Measurements from ENCODE around the gene VCPKMT.

VCPKMT gene

DNA sequence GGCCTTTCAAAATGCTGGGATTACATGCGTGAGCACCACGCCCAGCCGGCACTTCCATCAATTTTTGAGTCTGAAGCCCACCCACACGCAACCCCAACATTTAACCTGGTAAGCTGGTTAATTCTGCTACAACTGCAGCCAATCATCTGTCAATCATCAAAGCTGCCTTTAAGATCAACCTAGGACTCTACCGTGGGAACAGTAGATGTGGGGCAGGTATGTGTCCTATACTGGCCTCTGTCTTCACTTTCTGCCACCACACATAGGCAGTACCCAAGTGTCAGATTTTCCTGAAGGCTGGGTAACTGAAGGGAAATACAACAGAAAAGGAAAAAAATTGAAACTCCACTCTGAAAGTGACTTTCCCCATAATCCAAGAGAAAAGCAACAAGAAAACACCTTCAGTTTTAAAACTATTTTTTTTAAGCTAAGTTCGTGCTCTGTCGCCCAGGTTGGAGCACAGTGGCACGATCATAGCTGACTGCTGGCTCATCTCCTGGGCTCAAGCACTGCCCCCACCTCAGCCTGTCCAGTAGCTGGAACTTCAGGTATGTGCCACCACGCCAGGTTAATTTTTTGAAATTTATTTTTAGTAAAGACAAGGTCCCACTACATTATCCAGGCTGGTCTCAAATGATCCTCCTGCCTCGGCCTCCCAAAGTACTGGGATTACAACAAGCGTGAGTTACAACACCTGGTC lies 22.2 kb downstream of the VCPKMT start:
- TF ChIP-seq EP300 (IDR thresholded peaks at IDR 0.05; ENCODE audit: borderline replicate concordance), result no peak
- no peak for TF ChIP-seq CREB1 (IDR thresholded peaks at IDR 0.05; ENCODE audit: low read depth)
- no peak for TF ChIP-seq ZBTB7A (IDR thresholded peaks at IDR 0.05; ENCODE audit: low read depth)

DNA sequence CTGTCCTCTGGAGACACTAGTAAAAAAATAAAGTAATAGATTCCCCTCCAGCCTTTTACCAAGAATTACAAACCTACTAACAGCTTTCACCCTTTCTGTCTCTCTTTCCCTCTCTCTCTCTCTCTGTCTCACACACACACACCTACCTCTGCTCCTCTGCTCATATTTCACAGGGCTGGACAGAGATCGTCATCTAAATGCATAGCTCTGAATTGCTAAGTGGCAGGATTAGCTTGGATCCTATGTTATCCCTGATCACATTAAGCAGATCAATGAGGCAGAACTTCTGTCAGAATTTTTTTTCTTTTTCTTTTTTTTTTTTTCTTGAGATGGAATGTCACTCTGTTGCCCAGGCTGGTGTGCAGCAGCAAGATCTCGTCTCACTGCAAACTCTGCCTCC lies 22.9 kb downstream of the VCPKMT start:
- TF ChIP-seq FOXM1 (IDR thresholded peaks at IDR 0.05; ENCODE audit: borderline replicate concordance, low read depth), result no peak
- no peak for TF ChIP-seq NFIC (IDR thresholded peaks at IDR 0.05)
- TF ChIP-seq EGR1 (IDR thresholded peaks at IDR 0.05), result no peak
- TF ChIP-seq TAF1 (IDR thresholded peaks at IDR 0.05; ENCODE audit: low read depth), result no peak
- TF ChIP-seq, protein P1, sequence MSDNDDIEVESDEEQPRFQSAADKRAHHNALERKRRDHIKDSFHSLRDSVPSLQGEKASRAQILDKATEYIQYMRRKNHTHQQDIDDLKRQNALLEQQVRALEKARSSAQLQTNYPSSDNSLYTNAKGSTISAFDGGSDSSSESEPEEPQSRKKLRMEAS (IDR thresholded peaks at IDR 0.05), result no peak
- no peak for TF ChIP-seq TCF12 (IDR thresholded peaks at IDR 0.05; ENCODE audit: low read depth)
- TF ChIP-seq, protein P2, sequence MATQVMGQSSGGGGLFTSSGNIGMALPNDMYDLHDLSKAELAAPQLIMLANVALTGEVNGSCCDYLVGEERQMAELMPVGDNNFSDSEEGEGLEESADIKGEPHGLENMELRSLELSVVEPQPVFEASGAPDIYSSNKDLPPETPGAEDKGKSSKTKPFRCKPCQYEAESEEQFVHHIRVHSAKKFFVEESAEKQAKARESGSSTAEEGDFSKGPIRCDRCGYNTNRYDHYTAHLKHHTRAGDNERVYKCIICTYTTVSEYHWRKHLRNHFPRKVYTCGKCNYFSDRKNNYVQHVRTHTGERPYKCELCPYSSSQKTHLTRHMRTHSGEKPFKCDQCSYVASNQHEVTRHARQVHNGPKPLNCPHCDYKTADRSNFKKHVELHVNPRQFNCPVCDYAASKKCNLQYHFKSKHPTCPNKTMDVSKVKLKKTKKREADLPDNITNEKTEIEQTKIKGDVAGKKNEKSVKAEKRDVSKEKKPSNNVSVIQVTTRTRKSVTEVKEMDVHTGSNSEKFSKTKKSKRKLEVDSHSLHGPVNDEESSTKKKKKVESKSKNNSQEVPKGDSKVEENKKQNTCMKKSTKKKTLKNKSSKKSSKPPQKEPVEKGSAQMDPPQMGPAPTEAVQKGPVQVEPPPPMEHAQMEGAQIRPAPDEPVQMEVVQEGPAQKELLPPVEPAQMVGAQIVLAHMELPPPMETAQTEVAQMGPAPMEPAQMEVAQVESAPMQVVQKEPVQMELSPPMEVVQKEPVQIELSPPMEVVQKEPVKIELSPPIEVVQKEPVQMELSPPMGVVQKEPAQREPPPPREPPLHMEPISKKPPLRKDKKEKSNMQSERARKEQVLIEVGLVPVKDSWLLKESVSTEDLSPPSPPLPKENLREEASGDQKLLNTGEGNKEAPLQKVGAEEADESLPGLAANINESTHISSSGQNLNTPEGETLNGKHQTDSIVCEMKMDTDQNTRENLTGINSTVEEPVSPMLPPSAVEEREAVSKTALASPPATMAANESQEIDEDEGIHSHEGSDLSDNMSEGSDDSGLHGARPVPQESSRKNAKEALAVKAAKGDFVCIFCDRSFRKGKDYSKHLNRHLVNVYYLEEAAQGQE (IDR thresholded peaks at IDR 0.05; ENCODE audit: low read depth), result no peak
- TF ChIP-seq TEAD4 (IDR thresholded peaks at IDR 0.05), result no peak
- no peak for TF ChIP-seq YY1 (IDR thresholded peaks at IDR 0.05; ENCODE audit: low read depth)
- TF ChIP-seq EP300 (IDR thresholded peaks at IDR 0.05; ENCODE audit: borderline replicate concordance), result no peak
- no peak for TF ChIP-seq CEBPB (IDR thresholded peaks at IDR 0.05)
- TF ChIP-seq ZBTB7A (IDR thresholded peaks at IDR 0.05; ENCODE audit: low read depth), result no peak
- TF ChIP-seq, protein P3, sequence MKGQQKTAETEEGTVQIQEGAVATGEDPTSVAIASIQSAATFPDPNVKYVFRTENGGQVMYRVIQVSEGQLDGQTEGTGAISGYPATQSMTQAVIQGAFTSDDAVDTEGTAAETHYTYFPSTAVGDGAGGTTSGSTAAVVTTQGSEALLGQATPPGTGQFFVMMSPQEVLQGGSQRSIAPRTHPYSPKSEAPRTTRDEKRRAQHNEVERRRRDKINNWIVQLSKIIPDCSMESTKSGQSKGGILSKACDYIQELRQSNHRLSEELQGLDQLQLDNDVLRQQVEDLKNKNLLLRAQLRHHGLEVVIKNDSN (IDR thresholded peaks at IDR 0.05), result no peak

DNA sequence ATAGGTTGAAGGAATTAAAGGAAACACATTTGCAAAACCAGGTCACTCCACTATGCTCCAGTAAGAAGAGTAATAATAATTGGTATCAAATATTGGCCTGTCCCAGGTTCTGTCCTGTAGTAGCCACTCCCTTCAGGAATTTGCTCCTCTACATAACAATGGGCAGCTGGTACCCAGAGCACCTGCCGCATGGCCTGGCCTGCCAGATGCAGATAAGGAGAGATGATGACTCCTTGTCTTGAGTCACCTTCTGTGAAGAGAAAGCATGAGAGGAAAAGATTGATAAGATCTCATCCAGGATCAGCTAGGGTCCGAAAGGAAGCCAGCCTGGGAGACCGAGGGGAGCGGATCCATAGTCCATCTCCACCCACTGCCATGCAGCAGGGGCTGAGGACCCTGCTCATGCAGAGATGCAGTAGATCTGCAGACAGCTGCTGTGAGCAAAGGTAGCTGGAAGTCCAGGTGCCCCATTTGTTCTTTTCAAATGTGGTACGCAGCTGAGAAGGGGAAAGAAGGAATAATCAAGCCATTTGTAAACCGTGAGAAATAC lies 24.3 kb downstream of the VCPKMT start:
- TF ChIP-seq TAF1 (IDR thresholded peaks at IDR 0.05; ENCODE audit: low read depth) (no peak), TCF12 (IDR thresholded peaks at IDR 0.05; ENCODE audit: low read depth) (no peak), EP300 (IDR thresholded peaks at IDR 0.05; ENCODE audit: borderline replicate concordance) (no peak), RAD21 (IDR thresholded peaks at IDR 0.05; ENCODE audit: low read depth) (no peak)

DNA sequence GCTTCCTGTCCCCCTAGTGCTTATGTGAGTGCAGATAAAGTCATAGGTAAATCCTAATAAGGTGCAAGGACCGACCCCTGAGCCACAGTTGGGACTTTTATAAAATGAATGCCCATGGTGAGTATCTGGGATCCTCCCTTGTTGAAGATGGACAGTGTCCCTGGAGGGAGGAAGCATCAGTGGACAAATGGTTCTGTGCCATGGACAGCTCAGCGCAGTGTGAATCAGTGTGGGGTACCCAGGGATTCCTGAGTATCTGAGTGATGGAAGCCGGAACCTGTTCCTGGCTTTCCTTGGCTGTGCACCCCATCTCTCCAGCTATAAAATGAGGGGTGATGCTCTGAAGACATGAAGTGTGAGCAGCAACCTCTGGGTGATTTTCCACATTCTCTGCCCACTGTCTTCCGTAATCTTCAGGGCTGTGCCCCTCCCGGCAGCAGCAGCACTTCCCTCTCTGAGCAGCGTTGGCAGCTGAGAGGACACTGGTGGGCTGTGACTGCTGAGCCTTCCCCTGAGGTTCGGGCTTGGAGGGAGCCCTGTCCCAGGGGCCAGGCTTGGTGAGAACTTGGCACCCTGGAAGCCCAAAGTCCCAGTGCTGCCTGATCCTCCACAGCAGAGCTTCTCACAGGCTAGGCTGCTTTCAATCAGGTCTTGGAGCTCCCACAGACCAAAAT lies 25.0 kb downstream of the VCPKMT start:
- no peak for TF ChIP-seq TCF12 (IDR thresholded peaks at IDR 0.05; ENCODE audit: low read depth)
- no peak for TF ChIP-seq CREB1 (IDR thresholded peaks at IDR 0.05; ENCODE audit: low read depth)
- TF ChIP-seq NFIC (IDR thresholded peaks at IDR 0.05), result no peak
- no peak for TF ChIP-seq CEBPB (IDR thresholded peaks at IDR 0.05)
- TF ChIP-seq TAF1 (IDR thresholded peaks at IDR 0.05; ENCODE audit: low read depth), result no peak
- no peak for TF ChIP-seq RAD21 (IDR thresholded peaks at IDR 0.05; ENCODE audit: low read depth)
- TF ChIP-seq, protein P2 (IDR thresholded peaks at IDR 0.05; ENCODE audit: low read depth), result no peak
- TF ChIP-seq EGR1 (IDR thresholded peaks at IDR 0.05), result no peak
- TF ChIP-seq EP300 (IDR thresholded peaks at IDR 0.05; ENCODE audit: borderline replicate concordance), result no peak
- TF ChIP-seq FOXM1 (IDR thresholded peaks at IDR 0.05; ENCODE audit: borderline replicate concordance, low read depth), result no peak
- TF ChIP-seq, protein P3 (IDR thresholded peaks at IDR 0.05), result no peak
- TF ChIP-seq TEAD4 (IDR thresholded peaks at IDR 0.05), result no peak
- TF ChIP-seq, protein P1 (IDR thresholded peaks at IDR 0.05), result no peak
- no peak for TF ChIP-seq YY1 (IDR thresholded peaks at IDR 0.05; ENCODE audit: low read depth)
- no peak for TF ChIP-seq ZBTB7A (IDR thresholded peaks at IDR 0.05; ENCODE audit: low read depth)

DNA sequence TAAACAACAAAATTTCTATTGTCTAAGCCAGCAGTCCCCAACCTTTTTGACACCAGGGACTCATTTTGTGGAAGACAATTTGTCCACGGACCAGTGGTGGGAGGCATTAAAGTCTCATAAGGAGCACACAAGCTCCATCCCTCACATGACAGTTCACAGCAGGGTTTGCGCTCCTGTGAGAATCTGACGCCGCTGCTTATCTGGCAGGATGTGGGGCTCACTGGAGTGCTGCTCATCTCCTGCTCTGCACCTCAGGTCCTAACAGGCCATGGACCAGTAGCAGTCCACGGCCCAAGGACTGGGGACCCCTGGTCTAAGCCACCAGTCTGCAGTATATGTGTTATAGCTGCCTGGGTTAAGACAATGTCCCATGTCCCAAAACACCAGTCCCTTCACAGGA lies 27.2 kb downstream of the VCPKMT start:
- TF ChIP-seq CEBPB (IDR thresholded peaks at IDR 0.05) (no peak), TCF12 (IDR thresholded peaks at IDR 0.05; ENCODE audit: low read depth) (no peak), RAD21 (IDR thresholded peaks at IDR 0.05; ENCODE audit: low read depth) (no peak), YY1 (IDR thresholded peaks at IDR 0.05; ENCODE audit: low read depth) (no peak), ZBTB7A (IDR thresholded peaks at IDR 0.05; ENCODE audit: low read depth) (no peak), FOXM1 (IDR thresholded peaks at IDR 0.05; ENCODE audit: borderline replicate concordance, low read depth) (no peak), EGR1 (IDR thresholded peaks at IDR 0.05) (no peak)
- TF ChIP-seq, protein P2 (IDR thresholded peaks at IDR 0.05; ENCODE audit: low read depth), result no peak
- TF ChIP-seq, protein P3 (IDR thresholded peaks at IDR 0.05), result no peak
